H9 (cell line): ENCODE results near the gene PDE6D. TPM values are rescaled to one million over a fixed set of nuclear protein-coding genes. Genes with fewer than 3 reads are reported as not detected.

Source experiments
- DNase-seq: peaks from one replicate; pipeline ENCODE4 v3.0.0-alpha.2; 2017
- H2AFZ ChIP-seq: one replicate; pipeline ENCODE4 v1.6.1; 2013; ENCODE audit warnings: mild to moderate bottlenecking, low read length, control low read depth, moderate library complexity
- H2AK5ac ChIP-seq: 2 replicates; pipeline ENCODE4 v1.6.1; 2013; ENCODE audit warnings: low read length, control low read depth, mixed read lengths; ENCODE audit not compliant: insufficient read length
- H2BK120ac ChIP-seq: one replicate; pipeline ENCODE4 v1.6.1; 2013; ENCODE audit warnings: low read depth, mild to moderate bottlenecking, low read length, control low read depth, inconsistent platforms; ENCODE audit not compliant: poor library complexity, severe bottlenecking
- H2BK12ac ChIP-seq: 2 replicates; pipeline ENCODE4 v1.6.1; 2013; ENCODE audit warnings: low read length, control low read depth, mixed read lengths, low read depth; ENCODE audit not compliant: insufficient read length
- H2BK15ac ChIP-seq: 2 replicates; pipeline ENCODE4 v1.6.1; 2013; ENCODE audit warnings: low read depth, low read length, control low read depth
- H2BK20ac ChIP-seq: one replicate; pipeline ENCODE4 v1.6.1; 2013; ENCODE audit warnings: low read depth, mild to moderate bottlenecking, low read length, control low read depth, inconsistent platforms; ENCODE audit not compliant: poor library complexity, severe bottlenecking
- H2BK5ac ChIP-seq: 2 replicates; pipeline ENCODE4 v1.6.1; 2013; ENCODE audit warnings: low read length, control low read depth, mixed read lengths; ENCODE audit not compliant: insufficient read length
- H3K14ac ChIP-seq: 2 replicates; pipeline ENCODE4 v1.6.1; 2013; ENCODE audit warnings: low read length, control low read depth; ENCODE audit not compliant: insufficient read depth
- H3K18ac ChIP-seq: 2 replicates; pipeline ENCODE4 v1.6.1; 2013; ENCODE audit warnings: low read depth, mild to moderate bottlenecking, mixed read lengths, low read length, control low read depth; ENCODE audit not compliant: insufficient read length
- H3K23ac ChIP-seq: 2 replicates; pipeline ENCODE4 v1.6.1; 2013; ENCODE audit warnings: low read length, control low read depth, mixed read lengths, low read depth; ENCODE audit not compliant: insufficient read length
- H3K23me2 ChIP-seq: 2 replicates; pipeline ENCODE4 v1.6.1; 2013; ENCODE audit warnings: low read depth, mild to moderate bottlenecking, mixed read lengths, low read length, control low read depth; ENCODE audit not compliant: insufficient read length, poor library complexity, severe bottlenecking
- H3K27ac ChIP-seq: 2 replicates; pipeline ENCODE4 v1.5.1; 2013; ENCODE audit warnings: low read length, control low read depth, mixed read lengths, low read depth; ENCODE audit not compliant: insufficient read length
- H3K27me3 ChIP-seq: 2 replicates; pipeline ENCODE4 v1.6.1; 2013; ENCODE audit warnings: low read length, control low read depth, inconsistent platforms; ENCODE audit not compliant: insufficient read depth
- H3K4ac ChIP-seq: 2 replicates; pipeline ENCODE4 v1.6.1; 2013; ENCODE audit warnings: low read depth, mild to moderate bottlenecking, control low read depth, inconsistent platforms, low read length, moderate library complexity
- H3K4me1 ChIP-seq: 2 replicates; pipeline ENCODE4 v1.6.1; 2013; ENCODE audit warnings: low read length, control low read depth, inconsistent platforms; ENCODE audit not compliant: insufficient read depth
- H3K4me2 ChIP-seq: 2 replicates; pipeline ENCODE4 v1.6.1; 2013; ENCODE audit warnings: low read length, control low read depth, mixed read lengths; ENCODE audit not compliant: insufficient read length, insufficient read depth
- H3K56ac ChIP-seq: 2 replicates; pipeline ENCODE4 v1.6.1; 2013; ENCODE audit warnings: low read depth, mild to moderate bottlenecking, mixed read lengths, low read length, control low read depth; ENCODE audit not compliant: insufficient read length
- H3K79me1 ChIP-seq: 2 replicates; pipeline ENCODE4 v1.6.1; 2013; ENCODE audit warnings: low read depth, mild to moderate bottlenecking, moderate library complexity, low read length, control low read depth, inconsistent platforms; ENCODE audit not compliant: insufficient read depth, poor library complexity, severe bottlenecking
- H3K79me2 ChIP-seq: 2 replicates; pipeline ENCODE4 v1.6.1; 2013; ENCODE audit warnings: low read length, control low read depth, inconsistent platforms; ENCODE audit not compliant: insufficient read depth
- H3K9ac ChIP-seq: 2 replicates; pipeline ENCODE4 v1.6.1; 2013; ENCODE audit warnings: low read length, control low read depth, mixed read lengths; ENCODE audit not compliant: insufficient read length; ENCODE audit errors: extremely low read depth
- H3K9me3 ChIP-seq: one replicate; pipeline ENCODE4 v1.6.1; 2013; ENCODE audit warnings: low read depth, low read length, inconsistent platforms; ENCODE audit not compliant: control insufficient read depth
- H3T11ph ChIP-seq: one replicate; pipeline ENCODE4 v1.6.1; 2013; ENCODE audit warnings: mild to moderate bottlenecking, low read length, control low read depth, inconsistent platforms
- H4K20me1 ChIP-seq: one replicate; pipeline ENCODE4 v1.6.1; 2013; ENCODE audit not compliant: control insufficient read depth, insufficient read length, insufficient read depth
- H4K5ac ChIP-seq: 2 replicates; pipeline ENCODE4 v1.6.1; 2013; ENCODE audit warnings: low read depth, mild to moderate bottlenecking, mixed read lengths, low read length, control low read depth; ENCODE audit not compliant: insufficient read length
- H4K8ac ChIP-seq: replicated peaks from 2 replicates; pipeline ENCODE4 v1.6.1; 2013; ENCODE audit warnings: low read length, control low read depth, mixed read lengths, low read depth; ENCODE audit not compliant: insufficient read length
- H4K91ac ChIP-seq: 2 replicates; pipeline ENCODE4 v1.6.1; 2013; ENCODE audit warnings: low read depth, mild to moderate bottlenecking, moderate library complexity, mixed read lengths, low read length, control low read depth; ENCODE audit not compliant: insufficient read length
- H3K27ac Mint-ChIP-seq, 3 experiments: 2 replicates in 2 of 3; 3 replicates in 1 of 3; pipeline ENCODE4 v1.8.0; 2020 to 2021; ENCODE audit warnings: mixed read lengths in 3 of 3, mild to moderate bottlenecking in 1 of 3, moderate library complexity in 1 of 3
- H3K27me3 Mint-ChIP-seq: 2 replicates; pipeline ENCODE4 v1.8.0; 2021; ENCODE audit warnings: low read depth, mild to moderate bottlenecking, moderate library complexity, mixed read lengths
- H3K36me3 Mint-ChIP-seq, 3 experiments: 2 replicates in 2 of 3; 3 replicates in 1 of 3; pipeline ENCODE4 v1.8.0; 2020 to 2021; ENCODE audit warnings: low read depth in 3 of 3, mixed read lengths in 3 of 3; ENCODE audit not compliant: insufficient read depth in 1 of 3
- H3K4me1 Mint-ChIP-seq, 2 experiments: 2 replicates each; pipeline ENCODE4 v1.8.0; 2020; ENCODE audit warnings: mixed read lengths in 2 of 2
- H3K4me3 Mint-ChIP-seq, 2 experiments: 2 replicates in 1 of 2; 3 replicates in 1 of 2; pipeline ENCODE4 v1.8.0; 2020 to 2021; ENCODE audit warnings: mild to moderate bottlenecking in 2 of 2, mixed read lengths in 2 of 2, moderate library complexity in 1 of 2
- H3K9me3 Mint-ChIP-seq, 2 experiments: 2 replicates in 1 of 2; 3 replicates in 1 of 2; pipeline ENCODE4 v1.8.0; 2020; ENCODE audit warnings: mild to moderate bottlenecking in 2 of 2, mixed read lengths in 2 of 2, moderate library complexity in 1 of 2
- CTCF ChIP-seq: fragments of 200-600 bp; sonication (generic); conservative IDR thresholded peaks from 3 replicates; pipeline ENCODE4 v1.8.0; 2021; ENCODE audit warnings: antibody characterized with exemption, mild to moderate bottlenecking
- WGBS: extraction: QIAGEN DNeasy Blood & Tissue Kit; methylation state at CpG from one replicate; pipeline ENCODE4 v1.1.7; 2013; ENCODE audit warnings: missing lambda C conversion rate, low lambda C conversion rate, mixed read lengths; ENCODE audit not compliant: insufficient read length; ENCODE audit errors: extremely low coverage; 5-methylcytosine and 5-hydroxymethylcytosine counted together
- total RNA-seq: library from RNA; stranded (reverse); gene quantifications from 2 replicates; pipeline ENCODE4 v1.2.1, GENCODE V29; 2021

Gene PDE6D
- total RNA-seq, 1 experiment from 2014 or later, result 33.7 TPM

- Histone ChIP-seq H2BK12ac (no peak overlapping the region), H2BK120ac (no peak overlapping the region), H4K5ac (no peak overlapping the region), H2AK5ac (no peak overlapping the region), H4K20me1 (no peaks in the 10 kb centered on the region), H3K18ac (no peak overlapping the region), H3K27me3 (no peaks in the 10 kb centered on the region), H3K79me2 (no peaks in the 10 kb centered on the region), H3K56ac (no peak overlapping the region), H3K4ac (no peak overlapping the region), H2BK20ac (no peak overlapping the region), H3K27ac (no peak overlapping the region), H4K91ac (no peak overlapping the region), H3K4me1 (no peaks in the 10 kb centered on the region), H3K23ac (no peak overlapping the region), H2BK15ac (no peak overlapping the region), H2BK5ac (no peak overlapping the region), H3K9ac (no peak overlapping the region), H2AFZ (no peak overlapping the region), H3K14ac (no peak overlapping the region), H3T11ph (no peak overlapping the region), H4K8ac (no peak overlapping the region), H3K4me2 (no peak overlapping the region), H3K79me1 (no peaks in the 10 kb centered on the region), H3K23me2 (no peaks in the 10 kb centered on the region), H3K9me3 (no peaks in the 10 kb centered on the region)
- DNase-seq, result no peak
- peaks cover 6% of the 10 kb centered on the region in 2 experiments for H3K4me1 Mint-ChIP-seq
- no peaks in the 10 kb centered on the region; a peak in 1 of 7 replicates for H3K36me3 Mint-ChIP-seq
- TF ChIP-seq CTCF, result no peak
- H3K27me3 Mint-ChIP-seq, result peaks cover 2% of the 10 kb centered on the region; the same call in 1 of the 2 replicates
- H3K9me3 Mint-ChIP-seq, result no peaks in the 10 kb centered on the region
- H3K27ac Mint-ChIP-seq, result no peak overlapping the region
- no CpG with 5 or more reads among the region's 2 CpGs for WGBS
- H3K4me3 Mint-ChIP-seq, result no peak overlapping the region
These were observed 85.1 kb downstream of the PDE6D start for GRCh38 chr2:231696004-231696367.
